KBM-7 (cell line): ENCODE data around the gene ZGPAT.

Source experiments
- DNase-seq: peaks from one replicate; pipeline ENCODE4 v3.0.0-alpha.2; 2015
- in situ Hi-C: fragments of 300-500 bp; cut with MboI; formaldehyde crosslinking; loops from 2 replicates; pipeline ENCODE4 v1.14.3; 2020; ENCODE audit warnings: low sequenced_read_pairs, low pct_unique_long_range_greater_than_20kb, mixed read lengths

ZGPAT gene

GRCh38 chr20:63678071-63678470, 29.8 kb upstream of the ZGPAT start:
- no peak for DNase-seq
- in situ Hi-C loops: no loop called here

- in situ Hi-C loops: no loop called here
- DNase-seq: no peak
These were observed 29.0 kb upstream of the ZGPAT start for GRCh38 chr20:63678667-63679465.

- DNase-seq: no peak
- in situ Hi-C loops: no loop called here
These were observed 28.0 kb upstream of the ZGPAT start for GRCh38 chr20:63679799-63680305.

GRCh38 chr20:63680427-63680826, 27.4 kb upstream of the ZGPAT start:
- DNase-seq: no peak
- in situ Hi-C loops: no loop called here

- DNase-seq: no peak
- in situ Hi-C loops: no loop called here
These were observed 26.8 kb upstream of the ZGPAT start for GRCh38 chr20:63680857-63681608.

GRCh38 chr20:63681609-63682142, 26.2 kb upstream of the ZGPAT start:
- no peak for DNase-seq
- in situ Hi-C loops: no loop called here

GRCh38 chr20:63682384-63683139, 25.3 kb upstream of the ZGPAT start:
- in situ Hi-C loops: no loop called here
- DNase-seq: no peak

GRCh38 chr20:63685269-63686026, 22.4 kb upstream of the ZGPAT start:
- in situ Hi-C loops: no loop called here
- DNase-seq: no peak

GRCh38 chr20:63686094-63686491, 21.7 kb upstream of the ZGPAT start:
- DNase-seq: no peak
- in situ Hi-C loops: no loop called here

GRCh38 chr20:63686492-63687321, 21.1 kb upstream of the ZGPAT start:
- in situ Hi-C loops: no loop called here
- no peak for DNase-seq

- no peak for DNase-seq
- in situ Hi-C loops: no loop called here
These were observed 20.2 kb upstream of the ZGPAT start for GRCh38 chr20:63687419-63688178.

GRCh38 chr20:63688228-63689045, 19.4 kb upstream of the ZGPAT start:
- in situ Hi-C loops: no loop called here
- no peak for DNase-seq

- in situ Hi-C loops: no loop called here
- no peak for DNase-seq
These were observed 18.5 kb upstream of the ZGPAT start for GRCh38 chr20:63689046-63690002.

GRCh38 chr20:63690003-63690897, 17.6 kb upstream of the ZGPAT start:
- DNase-seq: no peak
- in situ Hi-C loops: no loop called here
